Thoracic aorta (tissue), 2 donors: ENCODE results near the gene ZNF22. TPM values are rescaled to one million over a fixed set of nuclear protein-coding genes. Genes with fewer than 3 reads are reported as not detected.
A peak's percentile ranks its signal among the peaks of the same experiment; 100 is the strongest.

Source experiments
- ATAC-seq: fragments of 150-250 bp; one replicate; pipeline ENCODE4 v1.8.0; 2017; ENCODE audit warnings: low read depth; ENCODE audit not compliant: insufficient number of reproducible peaks, low FRiP score
- DNase-seq: peaks from one replicate; pipeline ENCODE4 v3.0.0-alpha.2; 2020; ENCODE audit warnings: low spot score
- H3K27ac ChIP-seq, 2 donors: fragments of 200-600 bp; sonication (generic); 1 replicate in 1 of 2; 2 replicates in 1 of 2; pipeline ENCODE4 v1.5.1; 2016; ENCODE audit warnings: mild to moderate bottlenecking in 2 of 2, moderate library complexity in 2 of 2
- H3K27me3 ChIP-seq: fragments of 200-600 bp; sonication (generic); replicated peaks from 2 replicates; pipeline ENCODE4 v1.6.0; 2016; ENCODE audit warnings: mild to moderate bottlenecking; ENCODE audit not compliant: insufficient read depth
- H3K36me3 ChIP-seq: fragments of 200-600 bp; sonication (generic); one replicate; pipeline ENCODE4 v1.5.1; 2016
- H3K4me1 ChIP-seq, 2 donors: fragments of 200-600 bp; sonication (generic); 1 replicate in 1 of 2; 2 replicates in 1 of 2; pipeline versions ENCODE4 v1.5.1 to v1.6.0; 2016; ENCODE audit warnings: low read depth in 2 of 2, mild to moderate bottlenecking in 1 of 2; ENCODE audit not compliant: control insufficient read depth in 1 of 2
- H3K4me3 ChIP-seq: fragments of 200-600 bp; sonication (generic); 2 replicates; pipeline ENCODE4 v1.5.1; 2016; ENCODE audit warnings: mild to moderate bottlenecking
- H3K9me3 ChIP-seq: fragments of 200-600 bp; sonication (generic); 2 replicates; pipeline ENCODE4 v1.5.1; 2016
- total RNA-seq, 2 donors: library from RNA; depleted of rRNA; stranded (reverse); fragments of >200 nt; gene quantifications; one replicate each; pipeline versions ENCODE4 v1.1.0 to v1.2.3, GENCODE V29; 2016
- TF ChIP-seq, protein P1 (sequence below): fragments of 200-600 bp; sonication (generic); IDR thresholded peaks from one replicate; pipeline ENCODE4 v1.5.1; 2019; ENCODE audit warnings: antibody characterized with exemption

ZNF22 gene
- total RNA-seq, 2 donors from 2014 or later = 16.6 to 20.7 TPM

GRCh38 chr10:45001381-45002148, 842 bp downstream of the ZNF22 start:
- TF ChIP-seq, protein P1, sequence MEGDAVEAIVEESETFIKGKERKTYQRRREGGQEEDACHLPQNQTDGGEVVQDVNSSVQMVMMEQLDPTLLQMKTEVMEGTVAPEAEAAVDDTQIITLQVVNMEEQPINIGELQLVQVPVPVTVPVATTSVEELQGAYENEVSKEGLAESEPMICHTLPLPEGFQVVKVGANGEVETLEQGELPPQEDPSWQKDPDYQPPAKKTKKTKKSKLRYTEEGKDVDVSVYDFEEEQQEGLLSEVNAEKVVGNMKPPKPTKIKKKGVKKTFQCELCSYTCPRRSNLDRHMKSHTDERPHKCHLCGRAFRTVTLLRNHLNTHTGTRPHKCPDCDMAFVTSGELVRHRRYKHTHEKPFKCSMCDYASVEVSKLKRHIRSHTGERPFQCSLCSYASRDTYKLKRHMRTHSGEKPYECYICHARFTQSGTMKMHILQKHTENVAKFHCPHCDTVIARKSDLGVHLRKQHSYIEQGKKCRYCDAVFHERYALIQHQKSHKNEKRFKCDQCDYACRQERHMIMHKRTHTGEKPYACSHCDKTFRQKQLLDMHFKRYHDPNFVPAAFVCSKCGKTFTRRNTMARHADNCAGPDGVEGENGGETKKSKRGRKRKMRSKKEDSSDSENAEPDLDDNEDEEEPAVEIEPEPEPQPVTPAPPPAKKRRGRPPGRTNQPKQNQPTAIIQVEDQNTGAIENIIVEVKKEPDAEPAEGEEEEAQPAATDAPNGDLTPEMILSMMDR = peak; percentile 34
- DNase-seq (no peak), ATAC-seq (peak; percentile 53)
- H3K4me3 ChIP-seq = peak overlapping the region; percentile 82
- H3K27ac ChIP-seq = peak overlapping the region; percentile 88
- no peaks in the 10 kb centered on the region for H3K27me3 ChIP-seq
- H3K36me3 ChIP-seq = no peaks in the 10 kb centered on the region
- no peaks in the 10 kb centered on the region for H3K9me3 ChIP-seq
- H3K4me1 ChIP-seq = peaks cover 25 to 45% of the 10 kb centered on the region in 2 donors

DNA sequence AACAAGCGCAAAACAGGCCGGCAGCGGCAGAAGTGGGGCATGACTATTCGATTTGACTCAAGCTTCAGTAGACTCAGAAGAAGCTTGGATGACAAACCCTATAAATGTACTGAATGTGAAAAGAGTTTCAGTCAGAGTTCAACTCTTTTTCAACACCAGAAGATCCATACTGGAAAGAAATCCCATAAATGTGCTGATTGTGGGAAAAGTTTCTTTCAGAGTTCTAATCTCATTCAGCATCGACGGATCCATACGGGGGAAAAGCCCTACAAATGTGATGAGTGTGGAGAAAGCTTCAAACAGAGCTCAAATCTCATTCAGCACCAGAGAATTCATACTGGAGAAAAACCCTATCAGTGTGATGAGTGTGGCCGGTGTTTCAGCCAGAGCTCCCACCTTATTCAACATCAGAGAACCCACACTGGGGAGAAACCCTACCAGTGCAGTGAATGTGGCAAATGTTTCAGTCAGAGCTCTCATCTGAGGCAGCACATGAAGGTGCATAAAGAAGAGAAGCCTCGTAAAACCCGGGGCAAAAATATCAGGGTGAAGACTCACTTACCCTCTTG, 2.8 kb downstream of the ZNF22 start:
- no peaks in the 10 kb centered on the region for H3K9me3 ChIP-seq
- TF ChIP-seq, protein P1 = no peak
- no peak for DNase-seq
- no peaks in the 10 kb centered on the region for H3K27me3 ChIP-seq
- no peak for ATAC-seq
- H3K36me3 ChIP-seq = no peaks in the 10 kb centered on the region
- no peak overlapping the region for H3K27ac ChIP-seq
- peaks cover 15 to 28% of the 10 kb centered on the region in 2 donors for H3K4me1 ChIP-seq
- H3K4me3 ChIP-seq = no peak overlapping the region

DNA sequence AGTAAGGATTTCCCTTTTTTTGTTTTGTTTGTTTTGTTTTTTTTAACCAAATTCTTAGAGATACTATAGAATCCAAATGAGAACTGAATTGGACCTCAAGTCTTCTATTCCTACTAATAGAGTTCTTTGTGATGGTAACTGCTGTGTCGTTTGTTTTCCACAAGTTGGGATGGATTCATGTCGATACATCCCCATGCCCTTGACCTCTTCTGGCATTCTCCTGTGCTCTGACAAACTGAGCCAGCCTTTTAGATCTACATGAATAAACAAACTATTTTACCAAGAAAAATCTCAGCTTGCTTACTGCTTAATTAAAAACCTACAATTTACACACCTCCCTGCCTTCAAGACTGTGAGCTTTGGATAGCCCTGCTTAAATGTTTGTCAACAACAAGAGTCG, 3.9 kb downstream of the ZNF22 start:
- DNase-seq = no peak
- Histone ChIP-seq H3K27me3 (no peaks in the 10 kb centered on the region), H3K4me1 (peaks cover 15 to 27% of the 10 kb centered on the region in 2 donors), H3K4me3 (no peak overlapping the region), H3K9me3 (no peaks in the 10 kb centered on the region), H3K27ac (no peak overlapping the region), H3K36me3 (no peaks in the 10 kb centered on the region)
- no peak for ATAC-seq
- TF ChIP-seq, protein P1 = no peak

DNA sequence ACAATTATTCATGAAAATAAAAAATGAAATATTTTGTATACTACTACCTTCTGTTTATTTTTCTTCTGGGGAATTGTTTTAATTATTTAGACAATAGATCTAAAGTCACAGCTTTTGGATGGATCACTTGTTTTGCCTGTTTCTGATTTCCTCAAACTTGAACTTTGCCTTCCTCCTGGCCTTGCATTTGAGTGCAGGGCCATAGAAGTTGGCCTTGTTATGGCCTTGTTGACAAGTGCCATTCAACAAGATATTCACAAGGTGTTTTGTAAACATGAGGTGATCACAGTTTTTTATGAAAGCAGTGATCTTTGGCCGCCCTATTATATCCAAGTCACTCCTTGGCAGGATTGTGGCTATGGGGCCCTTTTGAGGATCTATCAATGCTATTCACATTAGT, 4.6 kb downstream of the ZNF22 start:
- Histone ChIP-seq H3K27ac (no peak overlapping the region), H3K27me3 (no peaks in the 10 kb centered on the region), H3K4me1 (peaks cover 10 to 21% of the 10 kb centered on the region in 2 donors), H3K36me3 (no peaks in the 10 kb centered on the region), H3K9me3 (no peaks in the 10 kb centered on the region), H3K4me3 (no peak overlapping the region)
- ATAC-seq (no peak), DNase-seq (no peak)
- TF ChIP-seq, protein P1 = no peak

DNA sequence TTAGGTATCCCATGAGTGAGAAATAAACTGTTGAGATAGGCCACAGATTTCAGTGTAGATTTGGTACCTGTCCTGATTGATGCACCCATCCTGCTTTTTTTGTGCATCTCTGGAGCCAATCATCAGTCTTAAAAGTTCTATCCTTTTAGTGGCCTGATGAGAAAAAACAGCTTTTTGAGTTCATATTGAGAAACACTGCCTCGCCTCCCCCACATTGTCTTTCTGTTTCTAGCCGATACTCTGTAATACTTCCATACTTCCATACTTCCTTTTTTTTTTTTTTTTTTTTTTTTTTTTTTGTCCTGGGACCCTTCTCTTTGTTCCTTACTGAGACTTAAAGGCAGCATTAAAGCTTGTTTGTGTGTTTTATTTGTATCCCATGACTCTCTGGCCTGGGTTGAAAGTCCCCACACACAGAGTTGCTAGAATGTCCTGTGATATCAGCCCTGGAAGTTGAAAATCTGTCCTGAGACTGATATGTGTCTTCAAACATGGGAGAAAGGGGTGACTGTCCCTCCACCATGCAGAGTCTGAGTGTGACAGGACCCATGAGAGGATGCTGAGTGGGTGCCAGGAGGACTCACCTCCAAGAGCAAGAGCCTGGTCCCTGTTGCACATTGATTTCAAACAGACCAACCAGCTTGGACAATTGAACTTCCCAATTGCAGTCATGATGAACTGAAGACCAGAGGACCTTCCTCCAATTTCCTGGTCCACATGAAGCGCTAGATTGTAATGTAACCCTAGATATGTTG, 5.7 kb downstream of the ZNF22 start:
- H3K36me3 ChIP-seq = no peaks in the 10 kb centered on the region
- no peak for ATAC-seq
- H3K4me3 ChIP-seq = no peak overlapping the region
- TF ChIP-seq, protein P1 = no peak
- H3K27me3 ChIP-seq = no peaks in the 10 kb centered on the region
- H3K27ac ChIP-seq = no peak overlapping the region
- DNase-seq = no peak
- H3K4me1 ChIP-seq = peaks cover 9 to 17% of the 10 kb centered on the region in 2 donors
- no peaks in the 10 kb centered on the region for H3K9me3 ChIP-seq
